ENCODE results near the gene MAP3K21. TPM values are rescaled to one million over a fixed set of nuclear protein-coding genes. Genes with fewer than 3 reads are reported as not detected.

The MAP3K21 gene
- total RNA-seq, 4 donors from 2014 or later, result 0.26 to 5.6 (median 2.0) TPM

DNA sequence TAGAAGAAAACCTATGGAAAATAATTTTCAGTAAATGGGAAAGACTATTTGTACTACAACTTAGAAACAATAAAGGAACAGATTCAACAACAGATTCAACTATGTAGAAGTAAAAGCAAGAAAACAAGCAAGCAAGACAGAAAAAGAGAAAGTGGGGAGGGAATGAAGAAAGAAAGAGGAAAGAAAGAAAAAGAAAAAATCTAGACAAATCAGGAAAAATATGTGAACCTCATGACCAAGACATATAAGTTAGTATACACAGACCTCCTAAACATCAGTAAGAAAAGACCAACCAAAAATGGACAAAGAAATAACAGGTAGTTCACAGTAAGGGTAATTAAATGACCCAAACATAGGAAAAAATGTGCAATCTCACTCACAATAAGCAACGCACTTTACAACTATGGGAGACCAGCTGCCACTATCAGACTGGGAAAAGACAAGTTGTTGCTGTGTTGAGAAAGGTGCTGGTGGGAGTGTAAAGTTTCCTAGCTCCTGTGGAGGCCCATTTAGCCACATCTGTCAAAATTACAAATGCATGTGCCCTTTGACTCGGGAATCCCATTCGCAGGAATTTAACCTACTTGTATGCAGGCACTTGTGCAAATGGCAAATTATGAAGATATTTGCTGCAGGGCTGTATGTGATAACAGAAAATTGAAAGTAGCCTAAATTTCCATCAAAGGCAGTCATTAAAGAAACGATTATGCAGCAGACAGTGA is 13.9 kb upstream of the MAP3K21 start:
- no peaks in the 10 kb centered on the region for H3K36me3 ChIP-seq
- H3K4me1 ChIP-seq, result no peaks in the 10 kb centered on the region
- H3K4me3 ChIP-seq, result no peak overlapping the region
- no peak for DNase-seq
- H3K27ac ChIP-seq, result no peak overlapping the region
- no peaks in the 10 kb centered on the region for H3K27me3 ChIP-seq
- TF ChIP-seq, protein P1, sequence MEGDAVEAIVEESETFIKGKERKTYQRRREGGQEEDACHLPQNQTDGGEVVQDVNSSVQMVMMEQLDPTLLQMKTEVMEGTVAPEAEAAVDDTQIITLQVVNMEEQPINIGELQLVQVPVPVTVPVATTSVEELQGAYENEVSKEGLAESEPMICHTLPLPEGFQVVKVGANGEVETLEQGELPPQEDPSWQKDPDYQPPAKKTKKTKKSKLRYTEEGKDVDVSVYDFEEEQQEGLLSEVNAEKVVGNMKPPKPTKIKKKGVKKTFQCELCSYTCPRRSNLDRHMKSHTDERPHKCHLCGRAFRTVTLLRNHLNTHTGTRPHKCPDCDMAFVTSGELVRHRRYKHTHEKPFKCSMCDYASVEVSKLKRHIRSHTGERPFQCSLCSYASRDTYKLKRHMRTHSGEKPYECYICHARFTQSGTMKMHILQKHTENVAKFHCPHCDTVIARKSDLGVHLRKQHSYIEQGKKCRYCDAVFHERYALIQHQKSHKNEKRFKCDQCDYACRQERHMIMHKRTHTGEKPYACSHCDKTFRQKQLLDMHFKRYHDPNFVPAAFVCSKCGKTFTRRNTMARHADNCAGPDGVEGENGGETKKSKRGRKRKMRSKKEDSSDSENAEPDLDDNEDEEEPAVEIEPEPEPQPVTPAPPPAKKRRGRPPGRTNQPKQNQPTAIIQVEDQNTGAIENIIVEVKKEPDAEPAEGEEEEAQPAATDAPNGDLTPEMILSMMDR (IDR thresholded peaks at IDR 0.05), result no peak
- TF ChIP-seq POLR2A (IDR thresholded peaks at IDR 0.05), result no peak
- no peaks in the 10 kb centered on the region for H3K9me3 ChIP-seq
- intact Hi-C loops (cut with DNase I; ENCODE audit: low total_unique reads), result no loop called here

DNA sequence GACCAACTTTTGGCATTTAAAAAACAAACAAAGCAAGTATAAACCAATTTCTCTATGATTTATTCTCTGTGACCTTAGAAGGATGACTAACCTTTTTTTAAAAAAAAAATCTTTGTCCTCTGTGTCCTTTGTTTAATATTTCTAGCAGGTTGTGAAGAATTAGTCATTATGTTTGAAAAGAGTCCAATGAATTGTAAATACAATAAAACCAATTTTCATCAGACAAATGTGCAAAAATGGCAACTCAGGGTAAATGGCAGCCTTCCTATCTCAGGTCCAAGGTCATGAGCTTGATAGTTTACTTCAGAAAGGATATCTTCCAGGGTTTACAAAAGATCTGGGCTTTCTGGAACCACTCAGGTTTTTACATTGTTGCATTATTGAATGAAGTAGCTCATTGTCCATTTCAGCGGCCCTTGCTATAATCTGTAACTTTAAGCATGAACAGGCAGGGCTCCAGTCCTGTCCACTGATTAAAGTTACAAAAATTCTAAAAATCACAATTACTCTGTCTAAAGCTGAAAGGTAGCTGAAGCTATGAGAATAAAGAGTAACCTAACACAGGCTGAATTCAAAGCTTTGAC is 11.7 kb upstream of the MAP3K21 start:
- TF ChIP-seq, protein P1 (IDR thresholded peaks at IDR 0.05), result no peak
- TF ChIP-seq POLR2A (IDR thresholded peaks at IDR 0.05), result no peak
- DNase-seq, result no peak
- intact Hi-C loops (cut with DNase I; ENCODE audit: low total_unique reads), result no loop called here
- Histone ChIP-seq H3K4me3 (no peak overlapping the region), H3K9me3 (no peaks in the 10 kb centered on the region), H3K27ac (no peak overlapping the region), H3K36me3 (no peaks in the 10 kb centered on the region), H3K4me1 (no peaks in the 10 kb centered on the region), H3K27me3 (no peaks in the 10 kb centered on the region)

DNA sequence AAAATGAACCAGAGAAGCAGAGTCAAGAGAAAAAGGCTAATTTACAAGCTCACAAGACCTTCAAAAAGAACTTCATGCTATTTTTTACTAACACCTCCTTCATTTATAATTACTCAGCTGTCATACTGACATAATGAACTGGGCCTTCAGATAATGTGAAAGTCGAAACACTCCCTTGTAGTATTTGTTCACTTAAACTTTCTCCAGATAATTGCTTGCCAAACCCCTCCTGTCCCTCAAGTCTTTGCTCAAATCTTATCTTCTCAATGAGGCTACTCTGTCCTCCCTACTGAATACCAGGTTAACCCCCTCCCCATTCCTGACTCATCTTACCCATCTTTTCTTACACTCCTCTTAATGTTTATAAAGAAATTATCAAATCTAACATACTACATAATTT is 11.1 kb upstream of the MAP3K21 start:
- intact Hi-C loops (cut with DNase I; ENCODE audit: low total_unique reads), result no loop called here
- TF ChIP-seq, protein P1 (IDR thresholded peaks at IDR 0.05), result no peak
- no peak for TF ChIP-seq POLR2A (IDR thresholded peaks at IDR 0.05)
- Histone ChIP-seq H3K4me3 (no peak overlapping the region), H3K9me3 (no peaks in the 10 kb centered on the region), H3K27ac (no peak overlapping the region), H3K27me3 (no peaks in the 10 kb centered on the region), H3K4me1 (no peaks in the 10 kb centered on the region), H3K36me3 (no peaks in the 10 kb centered on the region)
- no peak for DNase-seq

DNA sequence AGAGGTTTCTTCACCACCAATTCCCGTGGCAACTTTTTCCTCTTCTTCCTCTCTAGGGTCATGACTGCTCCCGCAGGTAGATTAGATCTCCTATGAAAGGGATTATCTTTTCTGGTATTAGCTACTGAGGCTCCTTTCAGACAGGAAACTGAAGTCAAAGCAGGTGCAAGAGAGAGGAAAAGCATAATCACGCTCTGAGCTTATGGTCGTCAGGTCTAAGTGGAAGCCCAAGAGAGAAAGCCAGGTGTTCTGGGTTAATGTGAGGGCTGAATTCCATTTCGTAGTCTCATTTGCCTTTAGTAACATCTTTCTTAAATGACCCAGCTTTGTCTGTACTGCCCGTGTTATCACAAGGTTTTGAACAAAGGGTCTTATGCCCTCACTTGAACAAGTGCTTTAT is 8.3 kb upstream of the MAP3K21 start:
- no peak for DNase-seq
- H3K27ac ChIP-seq, result no peak overlapping the region
- no peaks in the 10 kb centered on the region for H3K9me3 ChIP-seq
- no peak overlapping the region for H3K4me3 ChIP-seq
- TF ChIP-seq POLR2A (IDR thresholded peaks at IDR 0.05), result no peak
- TF ChIP-seq, protein P1 (IDR thresholded peaks at IDR 0.05), result no peak
- H3K4me1 ChIP-seq, result no peaks in the 10 kb centered on the region
- intact Hi-C loops (cut with DNase I; ENCODE audit: low total_unique reads), result no loop called here
- H3K27me3 ChIP-seq, result no peaks in the 10 kb centered on the region
- no peaks in the 10 kb centered on the region for H3K36me3 ChIP-seq

DNA sequence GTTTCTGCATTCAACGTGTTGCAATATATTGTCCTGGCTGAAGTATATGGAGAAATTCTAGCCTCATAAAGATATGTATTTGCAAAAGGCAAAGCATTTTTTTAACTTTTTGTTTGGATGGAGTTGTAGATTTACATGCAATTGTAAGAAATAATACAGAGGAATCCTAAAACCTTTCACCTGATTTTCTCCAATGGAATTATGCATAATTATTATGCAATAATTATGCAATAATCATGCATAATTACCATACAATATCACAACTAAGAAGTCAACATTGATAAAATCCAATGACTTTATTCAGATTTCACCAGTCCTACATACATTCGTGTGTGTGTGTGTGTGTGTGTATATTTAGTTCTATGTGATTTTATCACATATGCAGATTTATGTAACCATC is 7.5 kb upstream of the MAP3K21 start:
- H3K9me3 ChIP-seq, result no peaks in the 10 kb centered on the region
- no peaks in the 10 kb centered on the region for H3K36me3 ChIP-seq
- DNase-seq, result no peak
- no peaks in the 10 kb centered on the region for H3K4me1 ChIP-seq
- no peak overlapping the region for H3K4me3 ChIP-seq
- no peak overlapping the region for H3K27ac ChIP-seq
- H3K27me3 ChIP-seq, result no peaks in the 10 kb centered on the region
- intact Hi-C loops (cut with DNase I; ENCODE audit: low total_unique reads), result no loop called here
- TF ChIP-seq, protein P1 (IDR thresholded peaks at IDR 0.05), result no peak
- TF ChIP-seq POLR2A (IDR thresholded peaks at IDR 0.05), result no peak

Measured in uterus (tissue), 4 donors.